HEK293T (cell line): Measurements from ENCODE around the gene BMF.
"Not testable (repeated sequence)": the region's sequence is repeated elsewhere in the genome, so short reads cannot be mapped to it uniquely, and the experiment has no call there.

Experiments used
- CTCF ChIA-PET: fragments of 350-600 bp; formaldehyde crosslinking; extraction: SDS; loops from one replicate; lab custom pipeline; 2021; ENCODE audit warnings: antibody characterized with exemption, inconsistent platforms; lab: Yijun Ruan, JAX
- POLR2A ChIA-PET: fragments of 350-600 bp; formaldehyde crosslinking; extraction: SDS; loops from one replicate; lab custom pipeline; 2020; ENCODE audit warnings: antibody characterized with exemption, inconsistent platforms; lab: Yijun Ruan, JAX
- DNase-seq: peaks from one replicate; pipeline ENCODE4 v3.0.0; 2012; ENCODE audit warnings: mixed read lengths; ENCODE audit errors: extremely low spot score
- ARNT ChIP-seq: fragments of 450-650 bp; IDR thresholded peaks from 2 replicates; pipeline ENCODE4 v1.6.1; 2017; ENCODE audit warnings: mild to moderate bottlenecking
- BHLHE40 ChIP-seq: fragments of 450-650 bp; IDR thresholded peaks from 2 replicates; pipeline ENCODE4 v1.6.1; 2016; ENCODE audit warnings: mild to moderate bottlenecking, moderate library complexity, borderline replicate concordance
- CTBP1 ChIP-seq: fragments of 450-650 bp; IDR thresholded peaks from 2 replicates; pipeline ENCODE4 v1.6.1; 2016; ENCODE audit warnings: borderline replicate concordance
- ELF4 ChIP-seq: fragments of 450-650 bp; IDR thresholded peaks from 2 replicates; pipeline ENCODE4 v1.6.1; 2017; ENCODE audit warnings: antibody characterized with exemption
- FOXA1 ChIP-seq: fragments of 450-650 bp; IDR thresholded peaks from 2 replicates; pipeline ENCODE4 v1.6.1; 2016; ENCODE audit warnings: mild to moderate bottlenecking
- FOXK2 ChIP-seq: fragments of 450-650 bp; IDR thresholded peaks from 2 replicates; pipeline ENCODE4 v1.6.1; 2016; ENCODE audit warnings: mild to moderate bottlenecking
- FOXM1 ChIP-seq: fragments of 450-650 bp; IDR thresholded peaks from 2 replicates; pipeline ENCODE4 v1.6.1; 2017; ENCODE audit warnings: mild to moderate bottlenecking, borderline replicate concordance
- HDGF ChIP-seq: fragments of 450-650 bp; IDR thresholded peaks from 2 replicates; pipeline ENCODE4 v1.6.1; 2017; ENCODE audit warnings: antibody characterized with exemption, borderline replicate concordance
- L3MBTL2 ChIP-seq: fragments of 450-650 bp; conservative IDR thresholded peaks from 2 replicates; pipeline ENCODE4 v1.6.1; 2016; ENCODE audit warnings: mild to moderate bottlenecking
- LEF1 ChIP-seq: fragments of 450-650 bp; IDR thresholded peaks from 2 replicates; pipeline ENCODE4 v1.6.1; 2017; ENCODE audit warnings: mild to moderate bottlenecking, borderline replicate concordance
- NFRKB ChIP-seq: fragments of 450-650 bp; IDR thresholded peaks from 2 replicates; pipeline ENCODE4 v1.6.1; 2016; ENCODE audit warnings: mild to moderate bottlenecking, moderate library complexity
- SP1 ChIP-seq: fragments of 450-650 bp; IDR thresholded peaks from 2 replicates; pipeline ENCODE4 v1.6.1; 2017
- SUZ12 ChIP-seq: fragments of 450-650 bp; IDR thresholded peaks from 2 replicates; pipeline ENCODE4 v1.6.1; 2016; ENCODE audit warnings: mild to moderate bottlenecking
- TARDBP ChIP-seq: fragments of 450-650 bp; IDR thresholded peaks from 2 replicates; pipeline ENCODE4 v1.6.1; 2016
- ZNF384 ChIP-seq: fragments of 450-650 bp; IDR thresholded peaks from 2 replicates; pipeline ENCODE4 v1.6.1; 2016
- TF ChIP-seq, protein P1 (sequence below): fragments of 450-650 bp; IDR thresholded peaks from 2 replicates; pipeline ENCODE4 v1.6.1; 2016

BMF gene

DNA sequence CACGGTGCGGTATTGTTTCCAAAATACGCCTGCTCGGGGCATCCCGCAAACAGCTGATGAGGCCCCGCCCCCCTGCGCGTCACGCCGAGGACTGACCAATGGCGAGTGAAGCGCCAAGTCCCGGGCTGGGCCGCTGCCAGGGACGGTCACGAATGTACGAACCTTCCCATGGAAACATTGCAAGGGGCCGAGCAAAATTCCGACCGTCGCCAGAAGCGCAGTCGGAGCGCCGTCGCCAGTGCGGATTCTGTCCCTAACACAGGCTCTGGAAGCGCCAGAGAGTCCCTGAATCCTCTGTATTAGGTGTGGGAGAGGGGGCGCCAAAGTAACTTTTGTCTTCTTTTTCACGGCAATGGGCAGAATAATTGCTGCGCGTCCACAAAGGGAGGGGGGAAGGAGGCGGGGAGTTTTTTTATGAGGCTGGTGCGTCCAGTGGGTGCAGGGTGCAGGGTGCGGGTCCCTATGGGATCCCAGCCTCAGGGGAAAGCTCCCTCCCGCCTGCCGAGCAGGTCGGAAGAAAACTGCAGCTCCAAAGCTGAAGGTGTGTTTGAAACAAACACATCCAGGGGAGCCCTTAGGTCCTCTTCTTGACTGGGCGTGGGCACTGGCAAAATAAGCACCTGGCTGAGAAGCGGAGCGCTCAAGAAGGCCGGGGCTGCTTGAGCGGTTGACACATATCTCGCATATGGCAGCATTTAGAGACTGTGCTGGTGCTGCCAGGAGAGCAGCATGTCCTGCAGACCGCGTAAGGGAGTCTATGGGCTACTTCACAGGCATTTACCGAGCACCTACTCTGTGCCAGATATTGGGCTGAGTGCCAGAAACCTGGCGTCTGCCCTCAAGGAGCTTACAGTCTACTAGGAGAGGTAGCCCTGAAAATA, at the start of gene BMF:
BMF (minus strand) TSS at position 25 of the 881 bp plus-strand sequence. CDS start 2,793 bp downstream, outside the sequence.
- POLR2A ChIA-PET = interaction anchor here (0.7 to 1.5 kb wide), 7 partner anchors 8 to 71 kb away, joined by 3 to 6 read pairs (median 4); partner anchors contain the start of genes BUB1B and SRP14
- CTCF ChIA-PET = interaction anchor here (1.0 to 1.9 kb wide), 2 partner anchors 9 to 64 kb away, joined by 4 to 5 read pairs; no protein-coding TSS in a partner anchor
- DNase-seq = peak; percentile 84
- TF ChIP-seq NFRKB = no peak
- no peak for TF ChIP-seq SUZ12
- TF ChIP-seq HDGF = no peak
- TF ChIP-seq FOXM1 = peak; percentile 35; the same call in 1 of the 2 replicates
- no peak for TF ChIP-seq ELF4

- no peak for TF ChIP-seq SP1
- no peak for TF ChIP-seq FOXA1
- no peak for TF ChIP-seq L3MBTL2
- no peak for TF ChIP-seq BHLHE40
- TF ChIP-seq ARNT = no peak
- TF ChIP-seq, protein P1, sequence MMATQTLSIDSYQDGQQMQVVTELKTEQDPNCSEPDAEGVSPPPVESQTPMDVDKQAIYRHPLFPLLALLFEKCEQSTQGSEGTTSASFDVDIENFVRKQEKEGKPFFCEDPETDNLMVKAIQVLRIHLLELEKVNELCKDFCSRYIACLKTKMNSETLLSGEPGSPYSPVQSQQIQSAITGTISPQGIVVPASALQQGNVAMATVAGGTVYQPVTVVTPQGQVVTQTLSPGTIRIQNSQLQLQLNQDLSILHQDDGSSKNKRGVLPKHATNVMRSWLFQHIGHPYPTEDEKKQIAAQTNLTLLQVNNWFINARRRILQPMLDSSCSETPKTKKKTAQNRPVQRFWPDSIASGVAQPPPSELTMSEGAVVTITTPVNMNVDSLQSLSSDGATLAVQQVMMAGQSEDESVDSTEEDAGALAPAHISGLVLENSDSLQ = no peak
- no peak for TF ChIP-seq FOXK2
- DNase-seq = no peak
- ChIA-PET POLR2A (no interaction called here), CTCF (no interaction called here)
These were observed 49.2 kb upstream of the BMF start for GRCh38 chr15:40157778-40158447.

GRCh38 chr15:40155270-40155910, 46.7 kb upstream of the BMF start:
- TF ChIP-seq ZNF384 = no peak
- TF ChIP-seq SP1 = no peak
- TF ChIP-seq LEF1 = no peak
- no peak for TF ChIP-seq FOXA1
- TF ChIP-seq L3MBTL2 = no peak
- TF ChIP-seq, protein P1 = no peak
- TF ChIP-seq NFRKB = no peak
- TF ChIP-seq HDGF = no peak
- no peak for TF ChIP-seq ARNT
- TF ChIP-seq SUZ12 = no peak
- TF ChIP-seq ELF4 = no peak
- no peak for TF ChIP-seq FOXM1
- no peak for TF ChIP-seq FOXK2
- TF ChIP-seq BHLHE40 = no peak
- TF ChIP-seq TARDBP = no peak
- no peak for DNase-seq
- ChIA-PET POLR2A (interaction anchor here (1.1 kb wide), 1 partner anchor 222 kb away, joined by 3 read pairs; the partner anchor contains the start of gene EIF2AK4), CTCF (no interaction called here)

DNA sequence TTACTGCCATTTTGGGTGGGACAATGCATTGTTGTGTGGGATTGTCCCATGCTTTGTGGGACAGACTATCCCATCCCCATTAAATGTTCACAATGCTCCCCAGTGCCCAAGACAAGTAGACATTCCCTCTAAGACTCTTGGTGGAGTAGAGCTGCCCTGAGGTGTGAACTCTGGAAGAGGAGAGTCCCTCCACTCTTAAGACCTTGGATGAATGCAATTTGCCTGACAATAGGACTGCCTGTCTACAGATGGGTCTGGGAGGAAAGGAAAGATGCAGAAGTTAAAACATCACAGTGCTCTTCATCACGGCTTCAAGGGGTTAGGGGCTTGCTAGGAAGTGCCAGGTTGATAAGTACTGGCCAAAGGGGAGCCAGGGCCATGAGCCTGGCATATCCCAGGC, 46.1 kb upstream of the BMF start:
- POLR2A ChIA-PET, CTCF ChIA-PET, DNase-seq: not testable (repeated sequence)

DNA sequence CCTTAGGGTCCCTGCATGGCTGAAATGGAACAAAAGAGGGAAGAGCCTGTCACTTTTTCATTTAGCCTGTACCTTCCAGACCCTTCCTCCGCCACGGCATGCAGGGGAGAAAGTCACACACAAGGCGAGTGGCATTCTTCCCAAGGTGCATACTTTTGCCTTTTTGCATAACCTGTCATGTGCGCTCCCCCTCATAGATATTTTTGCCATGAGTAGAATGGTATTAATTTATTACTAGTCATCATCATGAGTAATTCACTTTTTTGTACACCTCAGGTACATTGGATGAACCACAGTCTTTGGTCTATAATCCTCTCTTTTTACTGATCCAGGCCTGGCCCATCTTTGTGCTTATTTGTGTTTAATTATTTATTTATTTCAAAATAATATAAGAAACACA, 43.3 kb upstream of the BMF start:
- POLR2A ChIA-PET = no interaction called here

GRCh38 chr15:40151499-40151898, 42.8 kb upstream of the BMF start:
- POLR2A ChIA-PET = no interaction called here
- CTCF ChIA-PET = no interaction called here
- TF ChIP-seq TARDBP = no peak
- TF ChIP-seq CTBP1 = no peak
- no peak for TF ChIP-seq SP1
- no peak for TF ChIP-seq HDGF
- TF ChIP-seq NFRKB = no peak
- TF ChIP-seq FOXM1 = no peak
- no peak for TF ChIP-seq BHLHE40
- TF ChIP-seq, protein P1 = no peak
- TF ChIP-seq FOXK2 = no peak
- TF ChIP-seq ARNT = no peak
- no peak for TF ChIP-seq L3MBTL2
- TF ChIP-seq ELF4 = no peak
- no peak for TF ChIP-seq ZNF384
- no peak for TF ChIP-seq LEF1
- no peak for DNase-seq

More for the DNA sequence above, 43.3 kb upstream of the BMF start:
- TF ChIP-seq TARDBP (no peak), FOXM1 (no peak), LEF1 (no peak), FOXA1 (no peak), SP1 (no peak), L3MBTL2 (no peak), HDGF (no peak), CTBP1 (no peak), SUZ12 (no peak), FOXK2 (no peak), ZNF384 (no peak), ELF4 (no peak)
- TF ChIP-seq, protein P1 = no peak
- CTCF ChIA-PET = interaction anchor here (0.6 kb wide), 1 partner anchor 9 kb away, joined by 6 read pairs; no protein-coding TSS in a partner anchor
- no peak for DNase-seq
